Vagina (tissue), 2 donors: Measurements from ENCODE around the gene ASB5.

Source experiments
- POLR2A ChIP-seq, 2 donors: fragments of 450-650 bp; IDR thresholded peaks; one replicate each; pipeline ENCODE4 v1.6.1; 2017; ENCODE audit warnings: antibody characterized with exemption in 2 of 2, mild to moderate bottlenecking in 2 of 2, moderate library complexity in 2 of 2
- TF ChIP-seq, protein P1 (sequence below), 3 experiments: fragments of 450-650 bp in 2 of 3; fragments of 200-600 bp in 1 of 3; sonication (generic) in 1 of 3; IDR thresholded peaks; one replicate each; pipeline ENCODE4 v1.5.1; 2017 to 2019; ENCODE audit warnings: antibody characterized with exemption in 3 of 3, mild to moderate bottlenecking in 2 of 3, moderate library complexity in 2 of 3

DNA sequence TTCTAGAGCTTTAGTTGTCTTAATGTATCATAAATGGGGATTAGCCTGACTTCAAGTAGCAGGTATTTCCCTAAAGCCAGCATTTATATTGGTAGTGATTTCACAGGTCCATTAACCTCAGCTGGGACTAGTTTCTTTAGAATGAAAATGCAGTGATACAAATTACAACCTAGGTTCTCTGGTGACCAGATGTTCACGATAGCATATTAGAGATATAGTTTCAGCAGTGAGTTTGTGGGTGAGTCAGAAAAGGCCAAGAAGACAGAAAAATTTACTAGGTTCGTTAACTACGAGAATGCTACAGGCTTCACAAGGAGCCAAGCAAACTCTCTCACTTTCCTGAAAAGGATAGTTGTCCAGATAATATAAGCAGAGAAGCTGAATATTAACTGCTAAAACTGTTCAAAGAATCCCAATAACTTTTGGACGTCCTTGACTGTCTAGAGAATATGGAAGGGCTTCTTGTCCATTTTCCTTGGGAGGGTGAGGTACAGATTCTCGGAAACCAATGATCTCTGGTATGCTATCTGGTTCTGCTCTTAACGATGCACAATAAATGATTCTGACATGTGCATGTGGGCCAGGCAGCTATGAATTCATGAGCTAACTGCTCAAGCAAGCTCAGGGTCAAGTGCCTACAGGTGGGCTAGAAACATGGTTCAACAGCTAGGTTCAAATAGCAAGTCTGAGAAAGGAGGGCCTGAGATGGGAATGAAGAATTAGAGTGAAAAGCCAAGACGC, 44.7 kb upstream of the ASB5 start:
- TF ChIP-seq, protein P1, sequence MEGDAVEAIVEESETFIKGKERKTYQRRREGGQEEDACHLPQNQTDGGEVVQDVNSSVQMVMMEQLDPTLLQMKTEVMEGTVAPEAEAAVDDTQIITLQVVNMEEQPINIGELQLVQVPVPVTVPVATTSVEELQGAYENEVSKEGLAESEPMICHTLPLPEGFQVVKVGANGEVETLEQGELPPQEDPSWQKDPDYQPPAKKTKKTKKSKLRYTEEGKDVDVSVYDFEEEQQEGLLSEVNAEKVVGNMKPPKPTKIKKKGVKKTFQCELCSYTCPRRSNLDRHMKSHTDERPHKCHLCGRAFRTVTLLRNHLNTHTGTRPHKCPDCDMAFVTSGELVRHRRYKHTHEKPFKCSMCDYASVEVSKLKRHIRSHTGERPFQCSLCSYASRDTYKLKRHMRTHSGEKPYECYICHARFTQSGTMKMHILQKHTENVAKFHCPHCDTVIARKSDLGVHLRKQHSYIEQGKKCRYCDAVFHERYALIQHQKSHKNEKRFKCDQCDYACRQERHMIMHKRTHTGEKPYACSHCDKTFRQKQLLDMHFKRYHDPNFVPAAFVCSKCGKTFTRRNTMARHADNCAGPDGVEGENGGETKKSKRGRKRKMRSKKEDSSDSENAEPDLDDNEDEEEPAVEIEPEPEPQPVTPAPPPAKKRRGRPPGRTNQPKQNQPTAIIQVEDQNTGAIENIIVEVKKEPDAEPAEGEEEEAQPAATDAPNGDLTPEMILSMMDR (IDR thresholded peaks at IDR 0.05), result no peak
- no peak for TF ChIP-seq POLR2A (IDR thresholded peaks at IDR 0.05)
